K562 (cell line): ENCODE measurements around the gene MAST4.

Experiments
- CHD4 ChIP-seq: fragments of 200-600 bp; sonication (generic); IDR thresholded peaks from 3 replicates; pipeline ENCODE4 v1.6.1; 2012; ENCODE audit warnings: low read depth, mild to moderate bottlenecking, mixed read lengths, low read length, inconsistent platforms; ENCODE audit not compliant: insufficient read depth, insufficient replicate concordance, poor library complexity, severe bottlenecking
- EZH2 ChIP-seq: IDR thresholded peaks from 2 replicates; pipeline ENCODE4 v1.6.1; 2012; ENCODE audit warnings: low read depth, mild to moderate bottlenecking, inconsistent platforms, low read length, borderline replicate concordance
- KAT7 ChIP-seq: sonication (generic); formaldehyde crosslinking; IDR thresholded peaks from 2 replicates; pipeline ENCODE4 v1.8.0; 2022; ENCODE audit warnings: missing genetic modification reagents, mild to moderate bottlenecking, borderline replicate concordance
- NFE2 ChIP-seq: IDR thresholded peaks from 2 replicates; pipeline ENCODE4 v1.6.1; 2014; ENCODE audit warnings: antibody characterized with exemption, low read depth
- RAD21 ChIP-seq, 2 experiments: fragments of 250-450 bp in 1 of 2; fragments of 450-650 bp in 1 of 2; sonication (Bioruptor Pico) in 1 of 2; formaldehyde crosslinking in 1 of 2; IDR thresholded peaks in 1 of 2; conservative IDR thresholded peaks in 1 of 2; 2 replicates each; pipeline versions ENCODE4 v1.4.0 to v1.8.0; 2020 to 2022; ENCODE audit warnings: mild to moderate bottlenecking in 2 of 2, moderate library complexity in 1 of 2
- RCOR1 ChIP-seq, 2 experiments: IDR thresholded peaks; 2 replicates each; pipeline ENCODE4 v1.6.1; 2012; ENCODE audit warnings: low read depth in 2 of 2, low read length in 2 of 2, borderline replicate concordance in 1 of 2, improper control_type of control experiment in 1 of 2
- THRAP3 ChIP-seq: fragments of 450-650 bp; IDR thresholded peaks from 2 replicates; pipeline ENCODE4 v1.6.1; 2016; ENCODE audit warnings: mild to moderate bottlenecking, inconsistent platforms, borderline replicate concordance
- ZBTB1 ChIP-seq: sonication (generic); formaldehyde crosslinking; IDR thresholded peaks from 2 replicates; pipeline ENCODE4 v1.8.1; 2023; ENCODE audit warnings: missing genetic modification reagents, low read depth, mild to moderate bottlenecking, borderline replicate concordance
- ZFX ChIP-seq: sonication (generic); formaldehyde crosslinking; IDR thresholded peaks from 2 replicates; pipeline ENCODE4 v1.8.0; 2022; ENCODE audit warnings: mild to moderate bottlenecking, missing genetic modification reagents, moderate library complexity
- ZNF134 ChIP-seq: fragments of 250-450 bp; sonication (Bioruptor Pico); conservative IDR thresholded peaks from 2 replicates; pipeline ENCODE4 v1.4.0; 2020
- ZNF79 ChIP-seq: fragments of 250-450 bp; sonication (Bioruptor Pico); IDR thresholded peaks from 2 replicates; pipeline ENCODE4 v1.4.0; 2020; ENCODE audit warnings: low read depth, mild to moderate bottlenecking, moderate library complexity
- TF ChIP-seq, protein P1 (sequence below), 3 experiments: IDR thresholded peaks in 2 of 3; conservative IDR thresholded peaks in 1 of 3; 2 replicates each; pipeline ENCODE4 v1.5.1; 2011 to 2012; ENCODE audit warnings: low read length in 3 of 3, mild to moderate bottlenecking in 3 of 3, control low read depth in 2 of 3, improper control_type of control experiment in 1 of 3, inconsistent platforms in 1 of 3, low read depth in 1 of 3, mixed read lengths in 1 of 3, moderate library complexity in 1 of 3; ENCODE audit not compliant: insufficient read depth in 2 of 3

DNA sequence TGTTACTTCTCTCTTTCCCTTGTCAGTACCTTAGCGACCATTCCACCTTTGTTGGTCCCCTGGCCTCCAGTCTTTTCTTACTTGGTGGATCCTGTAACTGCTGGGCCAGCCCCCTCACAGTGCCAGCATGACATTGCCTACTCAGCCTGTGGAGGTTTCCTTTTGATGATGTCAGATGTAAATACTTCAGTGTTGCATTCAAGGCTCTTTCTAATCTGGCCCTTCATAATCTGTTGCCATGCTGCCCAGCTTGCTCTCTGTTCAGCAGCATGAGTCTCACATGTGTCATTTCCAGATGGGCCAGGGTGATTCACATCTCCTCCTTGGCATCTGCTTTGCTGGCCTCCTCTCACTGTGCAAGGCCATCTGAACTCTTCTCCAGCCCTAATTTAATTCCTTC lies 57.1 kb downstream of the MAST4 start:
- TF ChIP-seq, protein P1, sequence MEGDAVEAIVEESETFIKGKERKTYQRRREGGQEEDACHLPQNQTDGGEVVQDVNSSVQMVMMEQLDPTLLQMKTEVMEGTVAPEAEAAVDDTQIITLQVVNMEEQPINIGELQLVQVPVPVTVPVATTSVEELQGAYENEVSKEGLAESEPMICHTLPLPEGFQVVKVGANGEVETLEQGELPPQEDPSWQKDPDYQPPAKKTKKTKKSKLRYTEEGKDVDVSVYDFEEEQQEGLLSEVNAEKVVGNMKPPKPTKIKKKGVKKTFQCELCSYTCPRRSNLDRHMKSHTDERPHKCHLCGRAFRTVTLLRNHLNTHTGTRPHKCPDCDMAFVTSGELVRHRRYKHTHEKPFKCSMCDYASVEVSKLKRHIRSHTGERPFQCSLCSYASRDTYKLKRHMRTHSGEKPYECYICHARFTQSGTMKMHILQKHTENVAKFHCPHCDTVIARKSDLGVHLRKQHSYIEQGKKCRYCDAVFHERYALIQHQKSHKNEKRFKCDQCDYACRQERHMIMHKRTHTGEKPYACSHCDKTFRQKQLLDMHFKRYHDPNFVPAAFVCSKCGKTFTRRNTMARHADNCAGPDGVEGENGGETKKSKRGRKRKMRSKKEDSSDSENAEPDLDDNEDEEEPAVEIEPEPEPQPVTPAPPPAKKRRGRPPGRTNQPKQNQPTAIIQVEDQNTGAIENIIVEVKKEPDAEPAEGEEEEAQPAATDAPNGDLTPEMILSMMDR (IDR thresholded peaks at IDR 0.05 in 2 of 3, conservative IDR thresholded peaks at IDR 0.05 in 1 of 3; ENCODE audit: insufficient read depth in 2 of 3, low read depth in 1 of 3, low read length in 3 of 3), result no peak
- TF ChIP-seq CHD4, result no peak
- TF ChIP-seq THRAP3, result no peak
- TF ChIP-seq NFE2, result no peak
- TF ChIP-seq ZBTB1 (CRISPR knock-in tag), result no peak
- TF ChIP-seq RCOR1 (IDR thresholded peaks at IDR 0.05; ENCODE audit: borderline replicate concordance in 1 of 2, low read depth in 2 of 2, low read length in 2 of 2), result no peak
- no peak for TF ChIP-seq KAT7 (CRISPR knock-in tag)
- no peak for TF ChIP-seq RAD21 (CRISPR knock-in tag; conservative IDR thresholded peaks at IDR 0.05 in 1 of 2, IDR thresholded peaks at IDR 0.05 in 1 of 2)
- TF ChIP-seq ZNF134 (CRISPR knock-in tag), result no peak
- no peak for TF ChIP-seq ZFX
- TF ChIP-seq EZH2, result no peak
- TF ChIP-seq ZNF79 (CRISPR knock-in tag), result no peak
